SW 1271 (cell line): ENCODE results near the gene EML4.
A peak's percentile ranks its signal among the peaks of the same experiment; 100 is the strongest.

Experiments
- DNase-seq, 2 experiments: peaks; one replicate each; lab custom pipeline; 2025; lab: John Stamatoyannopoulos, UW

The EML4 gene

DNA sequence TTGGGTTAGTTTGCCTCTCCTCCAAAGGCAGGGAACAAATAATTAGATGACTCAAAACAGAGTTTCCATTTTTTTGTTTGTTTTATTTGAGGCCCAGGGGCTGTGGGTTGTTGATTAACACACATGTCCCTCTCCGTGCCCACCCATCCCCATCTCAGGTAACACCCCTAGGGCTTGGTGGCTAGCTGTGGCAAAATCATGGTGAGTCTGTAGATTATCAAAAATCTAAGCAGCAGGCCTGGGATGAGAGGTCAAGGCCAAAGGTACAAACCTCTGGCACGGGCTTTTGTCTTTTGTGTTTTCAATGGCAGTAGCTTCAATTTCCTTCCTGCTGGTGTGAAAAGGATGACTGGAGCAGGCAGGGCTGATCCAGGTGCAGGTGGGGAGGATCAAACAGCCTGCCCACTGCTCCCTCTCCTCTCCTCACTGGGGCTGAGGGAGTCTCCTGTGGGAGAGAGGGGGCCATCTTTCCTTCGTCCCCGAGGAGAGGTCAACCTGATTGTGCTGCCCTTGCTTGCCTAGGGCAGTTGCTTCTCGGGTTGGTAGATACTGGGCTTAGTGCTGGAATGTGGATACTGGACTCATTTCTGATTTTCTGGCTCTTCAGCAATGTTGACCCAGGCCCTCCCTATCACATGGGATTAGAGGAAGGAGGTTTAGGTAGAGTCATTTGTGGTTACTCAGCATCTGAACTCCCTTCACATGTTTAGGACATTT is 31.9 kb upstream of the EML4 start:
- no peak for DNase-seq

- DNase-seq: peak in 1 of 2 experiments; percentile 67
Observed at GRCh38 chr2:42138163-42139015, 30.8 kb upstream of the EML4 start.

DNA sequence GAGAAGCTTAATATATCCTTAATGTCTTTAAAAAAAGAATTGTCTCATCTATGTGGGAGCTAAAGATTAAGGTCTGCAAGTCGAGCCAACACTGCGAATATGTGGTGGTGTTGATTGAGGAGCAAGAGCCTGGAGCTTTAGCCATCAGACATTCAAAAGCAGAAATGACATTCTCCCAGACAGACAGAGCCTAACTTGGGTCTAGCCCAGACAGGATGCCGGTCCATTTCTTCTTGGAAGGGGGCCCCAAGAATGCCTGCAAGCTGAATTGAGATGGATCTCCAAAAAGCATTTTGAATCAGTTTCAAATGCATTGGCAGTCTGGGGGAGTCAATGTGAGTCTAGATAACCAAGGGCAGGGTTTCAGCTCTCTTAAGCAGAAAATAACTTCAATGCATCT is 30.1 kb upstream of the EML4 start:
- DNase-seq: no peak

- no peak for DNase-seq
Observed at GRCh38 chr2:42140496-42140895, 28.7 kb upstream of the EML4 start.

- DNase-seq: no peak
Observed at GRCh38 chr2:42141687-42142546, 27.2 kb upstream of the EML4 start.

DNA sequence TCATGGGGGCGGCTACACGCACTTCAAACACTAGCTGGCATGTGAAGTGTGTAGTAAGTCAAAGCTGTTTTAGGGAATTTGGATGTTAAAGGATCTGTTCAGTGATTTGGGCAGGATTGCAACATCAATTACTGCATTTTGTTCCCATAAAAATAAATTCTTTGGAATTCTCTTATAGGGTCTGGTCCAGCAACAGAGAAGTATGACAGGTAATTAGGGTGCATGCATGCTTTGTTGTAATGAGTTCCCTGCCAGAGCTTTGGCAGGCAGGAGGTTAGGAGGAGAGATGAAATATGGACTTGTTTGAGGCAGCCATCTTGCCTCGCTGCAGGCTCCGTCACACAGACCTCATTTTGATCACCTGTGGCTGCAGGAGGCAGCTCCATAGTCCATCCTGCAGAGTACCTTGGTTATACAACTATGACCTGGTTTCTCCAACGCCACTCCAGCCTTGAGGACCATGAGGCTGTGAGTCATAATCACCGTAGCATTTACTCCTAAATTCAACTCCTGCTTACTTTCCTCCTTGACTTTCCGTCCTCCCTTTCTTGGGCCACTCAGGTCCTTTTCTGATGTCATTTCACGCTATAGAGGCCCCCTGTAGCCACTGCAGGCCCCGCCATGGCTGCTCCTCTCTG is 26.5 kb upstream of the EML4 start:
- DNase-seq: no peak

- no peak for DNase-seq
Observed at GRCh38 chr2:42147641-42148274, 21.4 kb upstream of the EML4 start.

DNA sequence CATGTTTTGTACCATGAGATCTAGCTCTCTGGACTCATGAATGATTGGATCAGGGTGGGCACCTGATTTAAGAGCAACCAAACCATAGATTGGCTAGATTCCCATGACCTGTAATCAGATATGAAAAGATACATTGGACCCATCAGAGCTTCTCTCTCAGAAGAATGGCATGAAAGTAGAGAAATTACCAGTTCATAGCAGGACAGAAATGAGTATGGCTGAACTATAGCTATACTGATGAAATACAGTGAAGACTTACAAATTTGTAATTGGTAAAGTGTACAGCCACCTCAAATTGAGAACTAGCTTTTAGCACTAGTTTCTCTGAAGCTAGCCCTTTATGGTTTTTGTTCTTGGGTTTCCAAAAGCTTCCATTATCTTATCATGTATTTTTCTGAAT is 19.0 kb upstream of the EML4 start:
- DNase-seq: no peak

- DNase-seq: no peak
Observed at GRCh38 chr2:42153944-42154581, 15.1 kb upstream of the EML4 start.

GRCh38 chr2:42156721-42157120 is 12.4 kb upstream of the EML4 start:
- no peak for DNase-seq

DNA sequence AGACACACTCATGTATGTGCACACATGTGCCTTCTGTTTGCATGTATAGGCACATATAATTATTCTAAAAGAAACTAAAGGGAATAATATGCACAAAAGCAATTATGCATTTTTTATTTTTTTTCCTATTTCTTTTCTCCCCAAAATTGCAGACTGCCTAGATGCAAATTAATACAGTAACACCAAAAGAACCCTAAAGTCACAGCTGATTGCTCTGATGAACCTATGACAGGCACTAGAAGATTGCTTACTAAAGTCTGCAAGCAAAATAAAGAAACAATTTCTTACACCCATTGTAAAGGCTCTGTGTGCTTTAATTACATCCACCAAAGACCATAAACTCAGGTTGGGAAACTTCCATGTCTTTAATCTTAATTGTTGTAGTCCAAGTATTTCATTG is 7.7 kb upstream of the EML4 start:
- no peak for DNase-seq

DNA sequence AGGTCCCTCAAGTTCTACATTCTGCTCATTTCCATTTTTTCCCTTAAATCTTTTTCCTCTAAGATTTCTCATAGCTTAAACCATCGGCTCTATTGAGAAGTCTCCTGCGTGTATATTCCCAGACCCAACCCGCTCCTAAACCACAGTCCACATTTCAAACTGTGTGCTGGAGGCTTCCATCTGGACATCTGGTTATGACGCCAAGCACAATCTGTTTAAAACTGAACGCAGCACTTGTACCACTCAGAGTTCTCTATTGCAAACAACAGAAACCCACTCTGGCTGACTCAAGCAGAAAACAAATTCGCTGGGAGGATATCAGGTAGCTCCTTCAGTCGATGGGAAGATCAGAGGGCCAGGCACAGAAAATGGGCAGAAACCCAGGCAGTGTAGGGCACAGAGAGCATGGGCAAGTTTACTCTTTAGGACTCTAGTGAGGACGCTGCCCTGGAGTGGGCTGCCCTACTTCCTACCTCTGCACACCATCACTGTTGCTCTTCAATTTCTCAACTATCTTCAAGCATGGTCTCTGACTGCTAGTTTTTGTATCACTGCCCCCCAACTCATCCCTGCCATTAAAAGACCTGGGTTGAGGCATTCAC is 5.6 kb upstream of the EML4 start:
- no peak for DNase-seq

GRCh38 chr2:42164046-42164445 is 5.1 kb upstream of the EML4 start:
- DNase-seq: no peak

GRCh38 chr2:42164971-42165370 is 4.2 kb upstream of the EML4 start:
- no peak for DNase-seq

DNA sequence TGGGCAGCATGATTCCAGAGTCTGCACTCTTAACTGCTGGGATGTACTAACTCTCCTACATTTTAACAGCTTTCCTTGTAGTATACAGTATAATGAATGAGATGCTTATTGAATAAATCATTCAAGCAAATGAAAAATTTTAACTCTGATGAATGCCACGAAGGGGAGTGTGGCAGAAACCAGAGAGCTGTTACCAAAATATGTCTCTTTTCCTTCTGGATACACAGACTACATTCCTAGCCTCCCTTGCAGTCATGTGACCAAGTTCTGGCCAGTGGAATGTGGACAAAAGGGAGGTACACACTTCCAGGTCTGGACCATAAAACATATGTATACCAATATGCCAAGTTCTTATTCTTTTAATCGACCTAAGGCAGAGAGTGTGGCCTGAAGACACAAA is 1.7 kb upstream of the EML4 start:
- DNase-seq: no peak

DNA sequence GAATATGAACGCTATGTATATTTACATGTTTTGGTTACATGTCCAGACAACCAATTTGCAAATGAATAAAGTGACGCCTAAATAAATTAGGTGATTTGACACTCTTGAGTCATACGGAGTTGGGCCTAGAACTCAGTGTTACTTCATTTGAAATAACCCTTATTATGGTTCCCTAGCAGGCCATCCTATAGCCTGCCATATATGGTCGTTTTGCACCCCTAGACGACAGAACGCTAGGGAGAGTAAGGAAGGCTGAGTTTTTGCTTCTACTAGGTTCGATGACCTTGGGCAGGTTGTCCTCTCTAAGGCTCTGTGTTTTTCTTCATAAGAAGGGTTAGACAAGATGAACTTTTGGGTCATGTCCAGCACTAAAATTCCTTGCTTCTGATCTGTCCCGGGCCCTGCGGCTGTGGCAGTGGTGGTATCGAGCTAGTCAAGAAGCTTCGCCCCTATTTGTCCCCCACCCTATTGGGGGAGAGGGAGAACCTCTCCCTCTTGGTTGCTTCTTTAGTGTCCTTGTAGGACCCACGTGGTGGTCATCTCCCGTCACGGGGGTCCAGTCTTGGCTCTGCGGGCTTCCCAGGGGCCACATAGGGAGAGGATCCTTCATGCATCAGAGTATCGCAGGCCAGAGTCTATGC is 574 bp upstream of the EML4 start:
- no peak for DNase-seq

DNA sequence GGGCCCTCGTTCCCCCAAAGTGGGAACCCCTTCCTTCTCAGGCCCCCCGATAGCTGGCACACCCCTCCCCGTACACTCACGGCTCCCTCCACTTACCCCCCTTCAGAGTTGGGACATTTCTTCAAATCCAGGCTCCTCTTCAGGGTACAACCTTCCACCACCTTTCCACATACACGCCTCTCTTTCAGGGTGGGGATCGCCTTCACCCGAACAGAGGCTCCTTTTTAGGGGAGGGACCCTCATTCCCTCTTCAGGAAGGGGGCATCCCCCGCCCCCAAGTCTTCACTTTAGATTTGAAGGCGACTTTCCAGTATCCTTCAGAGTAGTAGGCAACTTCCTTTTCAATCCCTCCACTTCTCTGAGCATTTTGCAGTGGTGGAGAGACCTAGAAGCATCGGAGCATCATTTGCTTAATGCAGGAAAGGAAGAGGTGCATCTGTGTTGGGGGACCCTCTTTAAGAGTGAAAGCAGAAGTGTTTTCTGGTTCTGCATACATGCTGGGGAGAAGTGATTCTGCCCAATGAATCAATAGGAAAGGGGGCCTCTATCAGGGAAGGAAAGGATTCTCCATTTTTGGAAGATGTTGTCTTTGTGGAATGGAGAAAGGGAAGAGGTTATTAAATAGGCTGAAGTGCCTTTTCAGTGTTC is 845 bp downstream of the EML4 start:
- DNase-seq: no peak

DNA sequence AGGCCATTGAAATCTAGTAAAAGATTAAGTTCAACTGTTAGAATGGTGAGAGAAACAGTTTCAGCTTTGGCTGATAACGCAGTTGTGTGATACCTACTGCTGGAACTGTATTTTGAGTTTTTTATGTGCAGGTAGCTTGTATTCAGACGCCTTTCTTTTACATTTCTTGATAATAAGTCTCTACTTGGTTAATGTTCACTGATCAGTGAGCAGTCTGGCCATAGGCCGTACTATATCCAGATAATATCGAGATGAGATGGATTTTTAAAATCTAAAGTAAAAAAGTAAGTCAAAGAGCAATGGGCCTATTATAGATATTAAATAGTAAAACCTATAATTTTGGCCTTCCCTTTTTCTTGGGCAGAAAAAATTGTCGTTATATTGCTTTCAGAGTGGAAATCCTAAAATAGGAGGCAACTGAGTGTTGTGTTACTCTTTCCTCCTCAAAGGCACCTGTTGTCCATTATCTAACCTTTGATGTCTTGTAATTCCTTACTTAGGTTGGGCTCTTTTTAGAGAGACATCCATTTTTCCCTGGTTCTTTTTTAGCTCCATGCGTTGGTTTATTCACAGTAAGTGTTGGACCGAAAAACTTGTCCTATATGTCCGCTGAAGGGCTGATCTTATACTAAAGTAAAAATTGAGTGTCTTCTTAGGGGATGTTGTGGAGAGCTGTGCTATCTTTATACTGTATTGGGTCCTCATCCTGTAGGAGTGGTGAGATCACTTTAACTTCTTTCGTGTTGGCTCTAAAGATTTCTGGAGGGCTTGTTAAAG is 1.7 kb downstream of the EML4 start:
- DNase-seq: no peak
